HG02642 (cell line): ENCODE results near the gene CDKN3.
A peak's percentile ranks its signal among the peaks of the same experiment; 100 is the strongest.
"Not testable (repeated sequence)": the region's sequence is repeated elsewhere in the genome, so short reads cannot be mapped to it uniquely, and the experiment has no call there.

ENCODE experiments used
- ATAC-seq: cut with Tn5 transposase; IDR thresholded peaks from one replicate; pipeline ENCODE4 v1.9.1; 2021; ENCODE audit warnings: mild to moderate bottlenecking; ENCODE audit not compliant: unreplicated experiment, poor library complexity

Gene CDKN3

DNA sequence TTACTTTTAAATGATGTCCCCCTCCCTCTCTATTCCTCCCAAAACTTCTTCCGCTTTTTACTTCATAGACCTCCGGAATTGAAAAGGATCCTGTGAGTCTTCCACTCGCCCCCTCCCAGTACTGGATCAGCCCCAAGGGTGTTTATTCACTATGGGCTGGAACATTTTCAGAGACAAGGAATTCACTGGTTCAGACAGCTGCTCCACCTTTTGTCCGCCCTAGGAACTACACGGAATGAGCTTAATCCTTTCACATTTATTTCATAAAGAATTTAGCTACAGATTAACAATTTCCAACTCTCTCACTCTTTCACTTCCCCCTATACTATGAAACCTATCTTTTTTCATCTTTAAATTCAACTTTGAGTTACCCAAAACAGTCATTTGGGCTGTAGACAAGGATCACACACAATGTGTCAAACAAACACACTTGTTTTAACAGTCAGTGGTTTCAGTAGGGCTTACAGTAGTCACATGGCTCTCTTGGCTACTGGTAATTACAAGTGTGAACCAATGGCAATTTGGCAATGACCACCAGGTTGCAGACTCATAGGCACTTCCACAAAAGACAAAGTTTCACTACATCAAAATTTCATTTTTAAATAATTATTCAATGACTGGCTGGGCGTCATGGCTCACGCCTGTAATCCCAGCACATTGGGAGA is 23.8 kb downstream of the CDKN3 start:
- no peak for ATAC-seq

DNA sequence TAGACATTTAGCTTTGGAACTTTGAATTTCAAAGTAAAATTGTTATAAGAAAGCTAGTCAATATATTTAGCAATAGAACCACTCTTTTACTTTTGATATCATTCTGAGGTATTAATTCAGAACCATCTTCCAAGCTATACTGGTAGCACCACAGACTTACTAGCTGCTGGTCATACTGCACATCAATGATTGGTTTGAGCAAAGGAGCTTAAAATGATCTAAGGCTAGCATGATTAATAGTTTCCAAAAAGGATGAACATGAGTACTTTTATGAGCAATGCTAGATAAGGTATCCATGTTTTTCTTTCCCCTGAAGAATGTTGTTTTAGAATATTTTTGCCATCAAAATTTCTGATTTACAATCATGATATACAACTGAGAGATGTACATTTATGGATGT is 27.2 kb downstream of the CDKN3 start:
- ATAC-seq: no peak

DNA sequence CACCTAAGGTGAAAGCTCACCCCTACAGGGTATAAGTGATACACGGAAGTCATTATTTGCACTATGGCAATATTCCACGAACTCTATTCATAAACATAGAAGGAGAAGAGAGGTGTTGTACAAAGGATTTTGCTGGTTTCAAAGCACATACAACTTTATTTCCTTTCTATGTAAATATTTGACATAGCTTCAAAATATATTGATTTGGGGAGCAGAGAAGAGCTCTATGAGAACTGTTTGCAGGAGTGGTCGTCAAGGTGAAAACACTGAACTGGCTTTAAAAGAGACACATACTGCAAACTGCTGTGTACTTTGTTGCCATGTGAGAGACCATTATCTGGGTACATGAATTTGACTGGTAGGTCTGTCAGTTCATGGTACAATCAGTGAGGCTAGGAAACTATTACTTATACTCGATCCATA is 27.7 kb downstream of the CDKN3 start:
- no peak for ATAC-seq

DNA sequence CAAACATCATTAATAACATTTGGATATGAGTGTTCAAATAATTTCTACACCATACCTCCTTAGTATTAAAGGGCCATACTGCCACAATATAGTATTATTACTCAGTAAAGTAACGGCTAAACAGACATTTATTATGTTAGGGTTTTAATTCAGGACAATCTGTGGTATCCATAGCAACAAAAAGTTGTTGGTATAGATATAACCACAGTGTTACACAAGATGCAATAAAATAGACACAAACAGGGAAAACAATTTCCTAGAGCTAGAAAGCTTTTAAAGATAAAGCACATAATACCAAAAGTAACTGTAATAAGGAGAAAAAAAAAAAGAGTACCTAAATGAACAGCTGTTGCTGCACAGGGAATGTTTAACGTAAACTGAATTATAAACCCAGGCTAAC is 28.3 kb downstream of the CDKN3 start:
- no peak for ATAC-seq

DNA sequence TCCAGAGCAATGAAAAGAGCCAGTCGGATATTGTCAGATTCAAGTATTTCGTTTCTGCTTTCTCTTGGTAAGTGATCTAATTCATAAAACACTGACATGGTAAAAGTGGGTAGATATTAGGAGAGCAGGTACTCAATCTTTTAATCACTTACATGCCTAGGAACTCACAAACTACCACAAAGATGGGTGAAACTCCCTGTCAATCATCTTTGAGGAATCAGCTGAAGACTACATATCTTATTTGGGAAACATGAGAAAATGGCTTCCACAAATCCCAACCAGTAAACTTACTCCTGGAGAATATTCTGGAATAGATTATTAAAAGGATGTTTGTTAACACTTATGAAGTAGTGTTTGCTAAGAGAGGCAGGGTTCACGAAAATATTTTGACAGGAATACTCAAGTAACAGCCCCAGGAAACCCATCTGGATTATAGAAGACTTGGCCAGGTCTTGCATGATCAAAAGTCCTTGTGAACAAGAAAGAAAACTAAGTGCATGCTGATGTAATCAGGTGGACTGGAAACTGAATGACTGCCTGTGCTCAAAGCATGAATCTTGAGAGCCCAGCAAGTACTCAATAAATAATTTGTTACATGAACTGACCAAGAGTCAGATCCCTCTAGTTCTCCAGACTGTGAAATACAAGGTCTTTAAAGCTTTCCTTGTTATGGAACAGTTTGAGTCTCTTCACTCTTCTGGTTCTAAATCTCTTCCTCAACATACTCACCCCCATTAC is 28.9 kb downstream of the CDKN3 start:
- no peak for ATAC-seq

DNA sequence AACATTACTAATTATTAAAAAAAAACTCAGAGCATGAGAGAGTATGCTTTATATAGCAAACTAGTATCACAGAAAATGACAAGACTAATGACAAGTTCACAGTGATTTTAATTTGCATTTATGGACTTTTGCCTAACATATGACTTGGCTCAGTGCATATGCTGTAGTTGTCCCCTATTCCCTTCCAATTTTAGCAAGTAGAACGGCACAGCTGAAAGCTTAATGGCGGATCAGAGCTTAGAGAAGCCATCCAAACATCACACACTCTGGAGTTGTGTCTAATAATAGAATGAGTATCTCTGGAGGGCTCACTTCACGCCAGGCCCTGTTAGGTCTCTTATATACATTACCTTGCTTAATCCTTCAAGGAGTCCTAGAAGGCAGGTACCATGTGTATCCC is 31.1 kb downstream of the CDKN3 start:
- ATAC-seq: no peak

DNA sequence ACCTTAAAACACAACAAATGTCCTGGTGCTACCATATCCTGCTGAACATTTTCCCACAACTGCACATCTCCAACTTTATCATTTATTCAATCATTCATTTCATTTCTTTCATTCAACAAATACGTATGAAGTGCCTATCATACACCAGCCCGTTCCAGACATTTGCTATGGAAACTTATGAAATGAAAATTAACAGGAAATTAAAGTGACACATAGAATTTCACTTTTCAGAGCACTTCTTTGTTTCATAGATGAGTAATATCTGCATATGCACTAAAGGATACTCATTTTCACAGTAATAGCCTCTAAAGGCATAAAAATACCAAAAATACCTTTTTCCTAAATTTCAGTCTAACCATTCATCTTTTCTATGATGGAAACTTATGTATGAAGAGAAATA is 31.7 kb downstream of the CDKN3 start:
- ATAC-seq: no peak

DNA sequence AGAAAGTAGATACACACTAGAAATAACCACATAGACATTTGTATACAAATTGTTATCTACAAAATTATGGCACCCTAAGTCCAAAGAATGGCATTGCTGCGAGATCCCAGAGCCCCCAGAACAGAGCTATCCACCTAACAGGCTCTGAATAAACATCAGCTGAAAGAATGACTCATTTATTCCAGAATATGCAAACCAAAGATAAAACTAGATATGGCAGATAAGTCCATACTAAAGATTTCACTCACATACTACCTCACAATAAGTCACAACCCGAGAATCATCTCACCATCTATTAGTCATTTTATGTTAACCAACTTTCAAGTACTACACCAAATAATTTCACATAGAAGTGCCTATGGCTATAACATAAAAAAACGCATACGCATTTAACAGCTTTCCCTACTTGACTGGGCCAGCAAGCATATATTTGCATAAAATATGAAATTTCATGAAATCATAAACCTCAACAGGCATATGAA is 38.7 kb downstream of the CDKN3 start:
- ATAC-seq: no peak

DNA sequence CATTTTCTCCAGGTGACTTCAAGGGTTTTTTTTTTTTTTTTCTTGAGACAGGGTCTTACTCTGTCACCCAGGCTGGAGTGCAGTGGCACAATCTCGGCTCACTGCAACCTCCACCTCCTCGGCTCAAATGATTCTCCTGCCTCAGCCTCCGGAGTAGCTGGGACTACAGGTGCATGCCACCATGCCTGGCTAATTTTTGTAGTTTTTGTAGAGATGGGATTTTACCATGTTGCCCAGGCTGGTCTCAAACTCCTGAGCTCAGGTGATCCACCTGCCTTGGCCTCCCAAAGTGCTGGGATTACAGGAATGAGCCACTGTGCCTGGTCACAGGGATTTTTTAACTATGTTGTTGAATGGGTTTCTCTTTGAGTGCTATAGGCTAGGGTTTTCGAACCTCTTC is 41.1 kb downstream of the CDKN3 start:
- ATAC-seq: not testable (repeated sequence)

DNA sequence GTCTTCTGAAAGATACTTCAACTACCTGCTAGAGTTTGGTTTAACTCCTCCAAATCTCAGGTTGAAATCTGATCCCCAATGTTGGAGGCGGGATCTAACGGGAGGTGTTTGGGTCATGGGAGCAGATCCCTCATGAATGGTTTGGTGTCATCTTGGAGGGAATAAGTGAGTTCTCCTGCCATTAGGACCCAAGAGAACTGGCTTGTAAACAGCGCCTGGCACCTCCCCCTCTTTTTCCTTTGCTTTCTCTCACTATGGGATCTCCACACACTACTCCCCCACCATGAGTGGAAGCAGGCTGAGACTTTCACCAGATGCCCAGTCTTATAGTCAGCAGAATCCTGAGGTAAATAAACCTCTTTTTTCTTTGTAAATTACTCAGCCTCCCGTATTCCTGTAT is 41.9 kb downstream of the CDKN3 start:
- ATAC-seq: no peak

DNA sequence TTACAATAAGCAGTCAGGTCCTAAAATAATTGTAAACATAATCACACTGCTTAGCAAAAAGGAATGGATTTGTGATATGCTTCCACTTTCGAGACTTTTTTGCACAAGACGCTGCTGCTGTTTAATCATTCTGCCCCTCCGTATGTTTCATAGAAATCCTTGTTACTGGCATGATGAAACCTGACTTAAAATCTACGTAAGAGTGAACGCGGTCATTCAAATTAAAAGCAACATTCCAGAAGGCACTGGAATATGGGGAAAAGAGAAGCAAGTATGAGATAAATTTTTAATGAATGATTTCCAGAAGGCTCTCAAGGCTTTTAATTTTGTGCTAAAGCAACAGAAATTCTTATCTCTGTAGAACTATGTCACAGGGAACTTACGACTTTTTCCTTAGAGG is 43.2 kb downstream of the CDKN3 start:
- ATAC-seq: no peak

DNA sequence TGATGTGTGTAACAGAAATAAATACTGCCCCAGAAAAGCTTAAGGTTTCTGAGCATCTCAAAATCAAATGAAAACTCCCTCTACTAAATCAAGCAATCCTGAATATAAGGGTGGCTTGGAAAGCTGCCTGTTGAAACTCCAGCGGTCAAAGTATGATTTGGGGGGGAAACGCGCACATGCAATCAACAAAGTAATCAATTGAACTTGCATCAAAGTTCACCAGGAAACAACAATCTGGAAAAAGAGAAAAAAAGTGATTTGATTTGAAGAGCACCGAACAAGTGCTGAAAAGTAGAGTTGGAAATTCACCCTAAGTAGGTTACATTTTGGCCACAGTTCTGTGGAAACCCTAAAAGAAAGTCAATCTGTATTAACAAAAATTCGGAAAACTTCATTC is 43.7 kb downstream of the CDKN3 start:
- no peak for ATAC-seq

DNA sequence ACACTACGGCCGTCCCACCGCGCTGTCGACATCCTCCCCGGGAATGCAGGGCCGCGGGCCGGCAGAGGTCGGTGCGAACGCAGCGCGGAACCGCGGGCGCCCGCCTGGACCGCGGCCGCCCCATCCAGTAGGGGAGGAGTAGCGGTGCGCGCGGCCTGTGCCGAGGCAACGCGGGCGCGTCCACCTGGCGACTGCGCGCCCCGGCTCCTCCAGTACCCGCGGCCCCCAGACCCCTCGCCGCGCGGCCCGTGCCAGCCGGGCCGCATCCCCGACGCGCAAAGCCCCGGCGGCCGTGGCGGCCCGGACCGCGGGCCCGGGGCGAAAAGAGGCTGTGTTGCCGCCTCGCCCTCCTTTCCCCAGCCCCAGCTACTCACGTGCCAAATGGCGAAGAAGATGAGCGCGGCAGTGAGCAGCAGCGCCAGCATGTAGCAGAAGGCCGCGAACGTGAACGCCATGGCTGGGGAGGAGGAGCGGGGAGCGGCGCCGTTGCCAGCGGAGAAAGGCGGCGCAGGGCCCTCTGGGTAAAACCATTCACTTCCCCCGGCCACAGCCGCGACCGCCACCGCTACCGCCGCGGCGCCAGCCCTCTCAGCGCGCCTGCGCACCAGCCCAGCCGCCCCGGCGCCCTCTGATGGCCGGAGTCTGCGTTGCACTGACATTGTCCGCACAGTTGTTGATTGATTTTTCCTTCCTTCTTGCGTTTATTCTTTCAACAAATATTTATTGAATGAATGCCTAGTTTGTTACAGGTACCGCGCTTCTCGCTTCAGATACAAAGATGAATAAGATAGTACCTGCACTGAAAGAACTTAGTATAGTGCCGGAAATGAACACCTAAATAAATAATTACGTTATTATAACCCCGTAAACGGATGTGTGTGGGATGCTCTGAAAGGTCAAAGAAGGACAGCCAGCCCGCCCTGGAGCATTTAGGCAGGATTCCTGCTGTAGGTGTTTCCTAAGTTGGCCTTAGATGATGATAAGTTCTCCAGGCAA is 44.4 kb downstream of the CDKN3 start, which contains the start of gene CNIH1:
TSS of gene CNIH1 (minus strand) at position 502 of the 996 bp plus-strand sequence. CDS start at position 455, 47 bp downstream.
- ATAC-seq: peak; percentile 96

DNA sequence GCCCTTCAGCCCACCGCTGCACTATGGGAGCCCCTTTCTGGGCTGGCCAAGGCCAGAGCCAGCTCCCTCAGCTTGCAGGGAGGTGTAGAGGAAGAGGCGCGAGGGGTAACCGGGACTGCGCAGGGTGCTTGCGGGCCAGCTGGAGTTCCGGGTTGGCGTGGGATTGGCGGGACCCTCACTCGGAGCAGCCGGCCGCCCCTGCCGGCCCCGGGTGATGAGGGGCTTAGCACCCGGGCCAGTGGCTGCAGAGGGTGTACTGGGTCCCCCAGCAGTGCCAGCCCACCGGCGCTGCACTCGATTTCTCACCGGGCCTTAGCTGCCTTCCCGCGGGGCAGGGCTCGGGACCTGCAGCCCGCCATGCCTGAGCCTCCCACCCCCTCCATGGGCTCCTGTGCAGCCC is 46.2 kb downstream of the CDKN3 start:
- not testable (repeated sequence) for ATAC-seq

DNA sequence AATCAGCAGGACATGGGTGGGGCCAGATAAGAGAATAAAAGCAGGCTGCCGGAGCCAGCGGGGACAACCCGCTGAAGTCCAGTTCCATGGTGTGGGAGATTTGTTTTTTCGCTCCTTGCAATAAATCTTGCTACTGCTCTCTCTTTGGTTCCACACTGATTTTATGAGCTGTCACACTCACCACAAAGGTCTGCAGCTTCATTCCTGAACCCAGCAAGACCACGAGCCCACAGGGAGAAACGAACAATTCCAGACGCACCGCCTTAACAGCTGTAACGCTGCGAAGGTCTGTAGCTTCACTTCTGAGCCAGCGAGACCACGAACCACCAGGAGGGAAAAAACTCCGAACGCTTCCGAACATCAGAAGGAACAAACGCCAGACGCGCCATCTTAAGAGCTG is 47.2 kb downstream of the CDKN3 start:
- ATAC-seq: no peak

DNA sequence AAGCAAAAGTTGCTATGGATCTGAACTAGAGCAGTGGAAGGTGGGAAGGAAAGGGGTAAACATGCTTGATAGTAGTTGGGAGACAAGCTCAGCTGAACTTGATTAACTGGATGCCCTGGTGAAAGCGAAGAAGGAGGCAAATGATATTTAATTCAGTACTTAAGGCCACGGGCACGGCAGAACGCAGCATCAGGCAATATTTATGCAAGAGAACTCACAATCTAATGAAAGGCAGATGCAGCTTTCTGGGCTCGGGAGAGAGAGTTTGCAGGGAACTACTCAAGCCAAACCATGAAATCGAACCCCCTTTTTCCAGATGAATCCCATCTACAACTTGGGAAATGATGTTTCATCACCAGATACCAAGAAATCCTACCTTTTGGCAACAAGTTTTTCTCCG is 47.9 kb downstream of the CDKN3 start:
- ATAC-seq: no peak

DNA sequence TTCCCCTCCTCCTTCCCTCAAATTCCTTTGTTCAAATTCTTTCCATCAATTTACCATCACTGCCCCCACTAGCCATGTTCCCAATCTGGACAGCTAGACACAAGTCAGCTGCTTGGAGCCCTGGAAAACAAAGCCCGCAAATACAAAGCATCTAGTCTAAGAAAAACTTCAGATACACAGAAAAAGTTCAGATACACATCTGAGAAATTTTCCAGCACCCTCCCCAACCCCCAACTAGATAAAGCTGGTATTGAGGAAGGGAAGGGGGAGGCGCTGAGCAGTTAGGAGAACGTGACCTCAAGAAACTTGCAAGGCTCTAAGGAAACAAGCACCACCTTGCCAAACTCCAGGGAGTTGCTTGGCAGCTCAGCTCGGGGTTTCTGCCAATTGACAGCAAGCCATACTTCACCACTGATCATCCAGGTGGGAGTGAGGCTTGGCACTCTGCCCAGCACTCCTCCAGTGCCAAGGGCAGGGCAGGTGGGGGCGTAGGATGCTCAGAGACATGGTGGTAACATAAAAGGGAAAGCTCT is 49.4 kb downstream of the CDKN3 start:
- ATAC-seq: no peak

DNA sequence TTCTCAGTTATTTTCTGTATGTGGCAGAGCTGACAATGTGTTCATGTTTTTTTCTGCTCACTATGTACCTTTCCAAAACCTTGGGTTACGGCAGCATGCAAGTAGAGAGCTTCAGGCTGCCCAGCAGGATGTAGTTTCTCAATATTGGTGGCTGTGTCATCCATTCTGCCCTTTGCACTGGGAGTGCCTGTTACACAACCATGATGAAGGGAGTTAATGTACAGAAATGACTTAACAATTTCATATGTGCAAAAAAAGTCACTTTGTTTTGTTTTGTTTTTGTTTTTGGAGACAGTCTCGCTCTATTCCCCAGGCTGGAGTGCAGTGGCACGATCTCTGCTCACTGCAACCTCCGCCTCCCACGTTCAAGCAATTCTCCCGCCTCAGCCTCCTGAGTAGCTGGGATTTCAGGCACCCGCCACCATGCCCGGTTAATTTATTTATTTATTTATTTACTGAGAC is 50.5 kb downstream of the CDKN3 start:
- ATAC-seq: no peak

DNA sequence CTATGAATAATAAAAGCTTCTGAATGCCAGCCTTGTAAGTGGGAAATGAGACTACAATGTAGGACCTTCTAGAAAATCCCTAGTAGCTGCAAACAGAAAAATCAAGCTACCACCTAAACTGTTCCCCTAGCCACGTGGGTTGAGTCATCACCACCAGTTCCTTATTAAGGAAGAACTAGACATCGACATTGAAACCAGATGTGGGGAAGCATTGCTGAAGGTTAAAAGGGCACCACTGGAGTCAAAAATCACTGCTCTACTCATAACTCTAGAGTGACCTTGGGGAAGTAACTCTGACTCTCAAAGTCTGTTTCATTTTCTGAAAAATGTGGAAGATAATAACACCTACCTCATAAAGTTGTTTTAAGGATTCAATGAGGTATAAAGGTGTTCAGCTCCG is 53.7 kb downstream of the CDKN3 start:
- peak; percentile 63 for ATAC-seq

DNA sequence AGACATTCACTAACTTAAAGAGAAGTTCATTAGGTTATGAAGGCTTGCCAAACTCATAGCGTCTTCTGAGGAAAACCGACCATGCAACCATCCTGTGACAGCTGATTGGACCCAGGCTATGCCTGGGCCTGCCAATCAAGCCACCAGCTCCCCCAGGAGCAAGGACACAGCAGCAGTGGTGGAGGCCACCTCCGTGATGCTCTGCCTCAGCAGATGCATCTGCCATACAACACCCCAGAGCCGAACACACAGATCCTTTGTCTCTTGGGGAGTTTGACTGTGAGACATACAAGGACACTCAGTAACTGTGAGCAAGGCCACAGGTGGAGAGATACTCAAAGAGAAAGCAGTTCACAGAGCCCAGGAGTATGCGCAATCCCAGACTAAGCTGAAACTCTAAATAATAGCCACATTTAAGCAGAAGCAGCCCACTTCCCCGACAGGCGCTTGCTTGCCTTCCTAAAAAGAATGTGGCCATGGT is 54.4 kb downstream of the CDKN3 start:
- ATAC-seq: no peak
